Measurements from ENCODE around the gene C2CD2.

C2CD2 gene

GRCh38 chr21:41972511-41973205 is 18.8 kb upstream of the C2CD2 start:
- ATAC-seq (replicated peaks) (no peak), DNase-seq (no peak)
- Mint-ChIP-seq H3K27ac (no peak overlapping the region), H3K27me3 (peaks cover 0 to 13% of the 10 kb centered on the region in 2 donors), H3K36me3 (ENCODE audit: insufficient read depth) (peaks cover 7% of the 10 kb centered on the region), H3K4me1 (ENCODE audit: low read depth in 2 of 2) (peaks cover 0 to 6% of the 10 kb centered on the region in 2 donors), H3K4me3 (no peak overlapping the region), H3K9me3 (no peaks in the 10 kb centered on the region)

GRCh38 chr21:41971891-41972290 is 18.1 kb upstream of the C2CD2 start:
- DNase-seq (no peak), ATAC-seq (replicated peaks) (no peak)
- Mint-ChIP-seq H3K4me1 (ENCODE audit: low read depth in 2 of 2) (peaks cover 0 to 6% of the 10 kb centered on the region in 2 donors), H3K27me3 (peaks cover 4 to 21% of the 10 kb centered on the region in 2 donors), H3K27ac (no peak overlapping the region), H3K9me3 (no peaks in the 10 kb centered on the region), H3K4me3 (no peak overlapping the region), H3K36me3 (ENCODE audit: insufficient read depth) (peaks cover 2% of the 10 kb centered on the region)

GRCh38 chr21:41970751-41971653 is 17.2 kb upstream of the C2CD2 start:
- no peak for DNase-seq
- Mint-ChIP-seq H3K27ac (no peak overlapping the region), H3K4me1 (ENCODE audit: low read depth in 2 of 2) (peaks cover 0 to 6% of the 10 kb centered on the region in 2 donors), H3K9me3 (no peaks in the 10 kb centered on the region), H3K4me3 (no peak overlapping the region), H3K36me3 (ENCODE audit: insufficient read depth) (peaks cover 2% of the 10 kb centered on the region), H3K27me3 (peaks cover 5 to 23% of the 10 kb centered on the region in 2 donors)
- no peak for ATAC-seq (replicated peaks)

- Mint-ChIP-seq H3K4me1 (ENCODE audit: low read depth in 2 of 2) (peaks cover 0 to 6% of the 10 kb centered on the region in 2 donors), H3K27ac (no peak overlapping the region), H3K36me3 (ENCODE audit: insufficient read depth) (peaks cover 2% of the 10 kb centered on the region), H3K4me3 (no peak overlapping the region), H3K9me3 (no peaks in the 10 kb centered on the region), H3K27me3 (peaks cover 14 to 32% of the 10 kb centered on the region in 2 donors)
- DNase-seq (no peak), ATAC-seq (replicated peaks) (no peak)
These were observed 16.2 kb upstream of the C2CD2 start for GRCh38 chr21:41970106-41970391.

- Mint-ChIP-seq H3K36me3 (ENCODE audit: insufficient read depth) (no peaks in the 10 kb centered on the region), H3K9me3 (no peaks in the 10 kb centered on the region), H3K4me1 (ENCODE audit: low read depth in 2 of 2) (no peaks in the 10 kb centered on the region), H3K27ac (no peak overlapping the region), H3K27me3 (peaks cover 18 to 48% of the 10 kb centered on the region in 2 donors), H3K4me3 (no peak overlapping the region)
- ATAC-seq (replicated peaks) = no peak
- no peak for DNase-seq
These were observed 13.9 kb upstream of the C2CD2 start for GRCh38 chr21:41967708-41968107.

GRCh38 chr21:41966872-41967621 is 13.2 kb upstream of the C2CD2 start:
- H3K4me1 Mint-ChIP-seq (ENCODE audit: low read depth in 2 of 2) = no peaks in the 10 kb centered on the region
- DNase-seq (no peak), ATAC-seq (replicated peaks) (no peak)
- peaks cover 24 to 55% of the 10 kb centered on the region in 2 donors for H3K27me3 Mint-ChIP-seq
- no peaks in the 10 kb centered on the region for H3K36me3 Mint-ChIP-seq (ENCODE audit: insufficient read depth)
- H3K9me3 Mint-ChIP-seq = no peaks in the 10 kb centered on the region
- no peak overlapping the region for H3K4me3 Mint-ChIP-seq
- H3K27ac Mint-ChIP-seq = no peak overlapping the region

GRCh38 chr21:41966041-41966833 is 12.4 kb upstream of the C2CD2 start:
- Mint-ChIP-seq H3K27me3 (peaks cover 32 to 63% of the 10 kb centered on the region in 2 donors), H3K9me3 (no peaks in the 10 kb centered on the region)
- no peak for ATAC-seq (replicated peaks)

GRCh38 chr21:41965461-41966013 is 11.7 kb upstream of the C2CD2 start:
- peaks cover 0 to 2% of the 10 kb centered on the region in 2 donors for H3K4me1 Mint-ChIP-seq (ENCODE audit: low read depth in 2 of 2)
- H3K36me3 Mint-ChIP-seq (ENCODE audit: insufficient read depth) = no peaks in the 10 kb centered on the region
- no peaks in the 10 kb centered on the region for H3K9me3 Mint-ChIP-seq
- H3K27me3 Mint-ChIP-seq = peaks cover 37 to 70% of the 10 kb centered on the region in 2 donors
- no peak overlapping the region for H3K4me3 Mint-ChIP-seq
- ATAC-seq (replicated peaks) (no peak), DNase-seq (no peak)
- no peak overlapping the region for H3K27ac Mint-ChIP-seq

More at GRCh38 chr21:41966041-41966833, 12.4 kb upstream of the C2CD2 start:
- DNase-seq = no peak
- H3K27ac Mint-ChIP-seq = no peak overlapping the region
- no peak overlapping the region for H3K4me3 Mint-ChIP-seq
- no peaks in the 10 kb centered on the region for H3K36me3 Mint-ChIP-seq (ENCODE audit: insufficient read depth)
- H3K4me1 Mint-ChIP-seq (ENCODE audit: low read depth in 2 of 2) = peaks cover 0 to 2% of the 10 kb centered on the region in 2 donors

GRCh38 chr21:41965045-41965444 is 11.2 kb upstream of the C2CD2 start:
- no peaks in the 10 kb centered on the region for H3K36me3 Mint-ChIP-seq (ENCODE audit: insufficient read depth)
- H3K27me3 Mint-ChIP-seq = peaks cover 42 to 75% of the 10 kb centered on the region in 2 donors
- no peaks in the 10 kb centered on the region for H3K9me3 Mint-ChIP-seq
- H3K4me1 Mint-ChIP-seq (ENCODE audit: low read depth in 2 of 2) = peaks cover 0 to 2% of the 10 kb centered on the region in 2 donors
- no peak overlapping the region for H3K27ac Mint-ChIP-seq
- DNase-seq (no peak), ATAC-seq (replicated peaks) (no peak)
- no peak overlapping the region for H3K4me3 Mint-ChIP-seq

- DNase-seq (no peak), ATAC-seq (replicated peaks) (no peak)
- Mint-ChIP-seq H3K27ac (no peak overlapping the region), H3K4me1 (ENCODE audit: low read depth in 2 of 2) (peaks cover 0 to 2% of the 10 kb centered on the region in 2 donors), H3K4me3 (no peak overlapping the region), H3K9me3 (no peaks in the 10 kb centered on the region), H3K27me3 (peaks cover 43 to 78% of the 10 kb centered on the region in 2 donors), H3K36me3 (ENCODE audit: insufficient read depth) (no peaks in the 10 kb centered on the region)
These were observed 10.4 kb upstream of the C2CD2 start for GRCh38 chr21:41964171-41964570.

- H3K4me3 Mint-ChIP-seq = no peak overlapping the region
- peaks cover 43 to 70% of the 10 kb centered on the region in 2 donors for H3K27me3 Mint-ChIP-seq
- H3K9me3 Mint-ChIP-seq = no peaks in the 10 kb centered on the region
- DNase-seq (no peak), ATAC-seq (replicated peaks) (no peak)
- H3K4me1 Mint-ChIP-seq (ENCODE audit: low read depth in 2 of 2) = peaks cover 0 to 2% of the 10 kb centered on the region in 2 donors
- H3K36me3 Mint-ChIP-seq (ENCODE audit: insufficient read depth) = no peaks in the 10 kb centered on the region
- no peak overlapping the region for H3K27ac Mint-ChIP-seq
These were observed 8.7 kb upstream of the C2CD2 start for GRCh38 chr21:41962425-41962966.

GRCh38 chr21:41961753-41962152 is 7.9 kb upstream of the C2CD2 start:
- H3K4me3 Mint-ChIP-seq = no peak overlapping the region
- peaks cover 45 to 71% of the 10 kb centered on the region in 2 donors for H3K27me3 Mint-ChIP-seq
- no peak overlapping the region for H3K27ac Mint-ChIP-seq
- no peak for DNase-seq
- no peaks in the 10 kb centered on the region for H3K9me3 Mint-ChIP-seq
- no peaks in the 10 kb centered on the region for H3K36me3 Mint-ChIP-seq (ENCODE audit: insufficient read depth)
- H3K4me1 Mint-ChIP-seq (ENCODE audit: low read depth in 2 of 2) = peaks cover 0 to 2% of the 10 kb centered on the region in 2 donors
- no peak for ATAC-seq (replicated peaks)
